ENCODE data around the gene AKR1B15.
"Not testable (repeated sequence)": the region's sequence is repeated elsewhere in the genome, so short reads cannot be mapped to it uniquely, and the experiment has no call there.

The AKR1B15 gene

DNA sequence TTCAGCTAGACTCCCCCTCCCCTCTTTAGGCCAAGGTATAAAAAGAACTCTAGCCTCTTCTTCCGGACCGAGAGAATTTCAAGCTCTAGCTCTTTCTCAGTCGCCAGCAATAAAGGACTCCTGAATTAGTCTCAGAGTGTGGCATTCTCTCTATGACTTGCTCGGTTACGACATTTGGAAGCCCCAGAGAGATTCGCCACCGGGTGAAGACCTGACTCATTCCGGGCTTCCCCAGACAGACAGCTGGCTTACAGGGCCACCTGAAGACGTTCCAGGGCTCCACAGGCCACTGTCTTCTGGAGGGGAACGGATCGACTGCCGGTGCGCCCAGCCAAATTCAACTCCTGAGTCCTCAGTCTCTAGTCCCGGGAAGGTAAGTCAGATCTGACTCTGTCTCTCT, at the start of gene AKR1B15:
Gene AKR1B15, plus strand, starts transcription at position 234 of the 400 bp plus-strand sequence. CDS start 15,510 bp downstream, outside the sequence.
- DNase-seq: no peak

DNA sequence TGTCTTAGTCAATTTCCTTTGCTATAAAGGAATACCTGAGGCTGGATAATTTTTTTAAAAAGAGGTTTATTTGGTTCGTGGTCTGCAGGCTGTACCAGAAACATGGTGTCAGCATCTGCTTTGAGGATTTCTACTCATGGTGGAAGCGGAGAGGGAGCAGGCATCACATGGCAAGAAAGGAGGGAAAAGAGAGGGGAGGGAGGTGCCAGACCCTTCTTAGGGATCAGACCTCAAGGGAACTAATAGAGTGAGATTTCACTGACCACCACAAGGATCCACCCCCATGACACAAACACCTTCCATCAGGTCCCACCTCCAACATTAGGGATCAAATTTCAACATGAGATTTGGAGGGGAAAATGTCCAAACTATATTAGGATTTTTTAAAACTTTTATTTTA, 48.5 kb upstream of the AKR1B15 start:
- no peak for DNase-seq

DNA sequence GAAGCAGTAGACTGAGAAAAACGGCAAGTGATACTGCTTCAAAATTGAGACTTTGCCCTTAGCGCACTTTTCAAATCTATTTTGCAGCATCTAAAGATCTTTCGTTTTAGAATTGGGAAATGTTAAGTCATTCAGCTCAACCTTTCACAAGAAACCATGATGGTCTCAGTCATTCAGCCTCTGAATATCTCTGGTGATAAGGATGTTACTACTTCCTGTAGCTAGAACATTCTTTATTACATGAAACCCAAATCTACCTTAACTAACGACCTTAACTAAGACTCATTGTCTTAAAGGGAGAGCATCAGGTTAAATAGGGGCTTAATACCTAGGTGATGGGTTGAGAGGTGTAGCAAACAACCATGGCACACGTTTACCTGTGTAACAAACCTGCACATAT, 47.9 kb upstream of the AKR1B15 start:
- DNase-seq: no peak

DNA sequence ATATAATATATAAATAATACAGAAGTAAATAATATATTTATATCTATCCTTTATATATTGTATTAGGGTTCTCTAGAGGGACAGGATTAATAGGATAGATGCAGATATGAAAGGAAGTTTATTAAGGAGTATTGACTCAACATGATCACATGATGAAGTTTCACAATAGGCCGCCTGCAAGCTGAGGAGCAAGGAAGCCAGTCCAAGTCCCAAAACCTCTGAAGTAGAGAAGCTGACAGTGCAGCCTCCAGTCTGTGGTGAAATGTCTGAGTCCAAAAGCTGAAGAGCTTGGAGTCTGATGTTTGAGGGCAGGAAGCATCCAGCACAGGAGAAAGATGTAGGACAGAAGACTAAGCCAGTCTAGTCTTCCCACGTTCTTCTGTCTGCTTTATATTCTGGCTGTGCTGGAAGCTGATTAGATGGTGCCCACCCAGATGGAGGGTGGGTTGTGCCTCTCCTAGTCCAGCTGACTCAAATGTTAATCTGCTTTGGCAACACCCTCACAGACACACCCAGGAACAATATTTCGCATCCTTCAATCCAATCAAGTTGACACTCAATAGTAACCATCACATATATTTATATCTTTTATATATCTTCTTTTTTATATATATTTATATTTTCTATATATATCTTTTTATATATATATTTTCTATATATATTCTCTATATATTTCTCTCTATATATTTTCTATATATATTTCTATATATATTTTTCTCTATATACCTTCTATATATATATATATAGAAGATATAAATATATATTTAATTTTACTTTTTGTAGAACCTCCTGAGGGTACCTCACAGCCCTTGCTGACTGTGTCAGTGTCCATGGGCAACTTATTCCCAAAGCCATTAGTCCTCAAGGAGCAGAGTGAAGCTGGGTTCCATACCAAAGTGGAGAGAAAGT, 46.2 kb upstream of the AKR1B15 start:
- no peak for DNase-seq

DNA sequence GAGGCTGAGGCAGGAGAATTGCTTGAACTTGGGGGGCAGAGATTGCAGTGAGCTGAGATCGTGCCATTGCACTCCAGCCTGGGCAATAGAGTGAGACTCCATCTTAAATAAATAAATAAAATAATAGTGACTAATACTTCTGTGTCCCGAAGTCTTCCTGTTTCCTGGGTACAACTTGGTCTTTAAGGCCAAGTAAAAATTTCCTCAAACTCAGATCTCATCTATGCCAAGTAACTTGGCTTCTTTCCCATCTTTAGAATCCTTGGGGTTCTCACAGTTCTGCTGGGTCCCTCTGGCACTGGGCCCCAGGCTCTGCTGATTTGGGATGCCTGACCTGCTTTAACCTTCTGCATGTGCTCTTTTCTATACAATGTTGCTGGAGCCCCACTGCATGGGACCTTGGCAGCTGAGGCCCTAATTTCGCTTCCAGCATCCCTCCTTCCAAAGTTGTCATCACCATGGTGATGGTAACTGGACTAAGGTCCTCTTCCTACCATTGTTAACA, 44.2 kb upstream of the AKR1B15 start:
- no peak for DNase-seq

DNA sequence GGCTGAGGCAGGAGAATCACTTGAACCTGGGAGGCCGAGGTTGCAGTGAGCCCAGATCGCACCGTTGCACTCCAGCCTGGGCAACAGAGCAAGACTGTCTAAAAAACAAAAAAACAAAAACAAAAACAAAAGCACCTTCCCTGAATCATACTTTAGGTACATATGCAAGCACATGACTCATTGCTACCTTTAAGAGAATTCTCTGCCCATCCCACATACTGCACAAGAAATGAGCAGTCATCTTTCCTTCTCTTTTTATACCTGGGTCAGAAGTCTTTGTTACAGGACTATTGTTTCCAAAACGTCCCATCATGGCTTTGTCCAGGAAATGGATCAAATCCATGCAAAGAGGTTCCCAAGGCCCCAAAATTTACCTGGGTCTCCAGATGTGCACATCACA, 43.1 kb upstream of the AKR1B15 start:
- no peak for DNase-seq

DNA sequence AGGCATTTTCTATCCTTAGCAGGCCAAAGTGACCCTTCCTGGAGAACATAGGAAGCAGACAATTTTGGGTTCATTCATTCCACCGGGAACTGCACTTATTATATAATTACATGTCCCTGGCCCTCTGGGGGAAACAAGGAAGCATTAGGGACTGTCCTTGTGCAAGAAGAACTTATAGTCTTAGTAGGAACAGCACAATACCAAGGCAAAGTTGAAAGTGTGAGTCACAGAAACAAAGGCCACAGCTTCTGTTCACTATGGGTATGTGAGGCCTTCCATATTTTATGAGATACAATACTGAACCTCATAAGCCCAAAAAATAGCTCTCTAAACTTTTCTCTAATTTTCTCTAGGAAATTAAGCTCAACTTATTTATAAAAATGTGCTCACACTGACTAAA, 39.9 kb upstream of the AKR1B15 start:
- DNase-seq: no peak

DNA sequence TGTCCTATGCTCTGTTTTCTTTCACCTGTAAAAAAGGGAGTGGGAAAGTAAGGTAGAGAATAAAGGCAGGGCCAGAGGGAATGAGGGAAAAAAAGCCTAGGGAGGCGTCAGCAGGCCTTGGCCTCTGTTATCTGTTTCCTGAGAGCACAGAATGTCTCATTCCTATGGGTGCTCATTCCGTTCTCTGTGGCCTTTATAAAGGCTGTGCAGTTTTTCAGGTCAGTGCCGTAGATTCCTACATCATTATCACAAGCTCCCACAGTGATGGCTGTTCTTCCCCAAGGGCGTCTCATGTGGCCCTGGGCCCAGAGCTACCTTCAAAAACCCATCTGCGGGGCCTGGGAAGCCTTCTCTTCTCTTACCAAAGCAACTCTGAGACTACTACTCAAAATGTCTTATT, 38.3 kb upstream of the AKR1B15 start:
- DNase-seq: no peak

DNA sequence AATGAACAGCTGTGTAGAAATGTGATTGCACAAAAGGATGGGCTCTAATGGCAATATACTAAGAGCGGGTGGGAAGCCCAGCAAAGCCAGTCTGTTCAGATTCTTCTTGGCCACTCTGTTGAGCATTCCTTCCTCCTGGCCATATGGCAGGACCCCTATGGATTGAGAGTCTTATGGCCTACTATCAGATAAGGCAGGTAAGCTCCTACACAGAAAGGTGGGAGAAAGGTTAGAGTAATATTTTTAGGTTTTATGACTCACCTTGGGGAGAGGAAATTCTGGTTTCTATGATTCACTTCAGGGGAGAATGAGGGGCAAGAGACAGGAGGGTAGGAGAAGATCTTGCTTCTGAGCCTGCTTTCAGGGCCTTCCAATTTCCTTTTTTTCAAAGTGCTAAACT, 36.6 kb upstream of the AKR1B15 start:
- no peak for DNase-seq

DNA sequence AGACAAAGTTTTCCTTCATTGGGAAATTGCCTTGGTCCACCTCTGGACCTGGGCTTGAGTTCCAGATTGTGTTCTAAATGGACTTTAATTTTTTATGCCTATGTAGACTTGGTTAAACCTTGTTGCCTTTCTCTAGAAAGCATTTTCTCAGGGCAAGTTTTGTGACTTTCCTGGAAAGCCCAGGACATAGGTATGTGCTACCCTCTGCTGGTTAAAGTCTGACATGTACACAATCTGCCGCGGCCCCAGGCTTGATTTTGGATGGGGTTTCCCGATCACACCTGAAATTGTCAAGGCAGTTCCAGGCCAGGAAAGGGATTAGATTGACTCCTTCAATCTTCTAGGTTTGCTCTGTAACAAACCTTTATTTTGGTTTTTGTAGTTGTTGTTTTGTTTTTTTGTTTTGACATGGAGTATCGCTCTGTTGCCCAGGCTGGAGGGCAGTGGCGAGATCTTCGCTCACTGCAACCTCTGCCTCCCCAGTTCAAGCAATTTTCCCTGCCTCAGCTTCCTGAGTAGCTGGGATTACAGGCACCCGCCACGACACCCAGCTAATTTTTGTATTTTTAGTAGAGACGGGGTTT, 35.6 kb upstream of the AKR1B15 start:
- DNase-seq: peak; percentile 19

DNA sequence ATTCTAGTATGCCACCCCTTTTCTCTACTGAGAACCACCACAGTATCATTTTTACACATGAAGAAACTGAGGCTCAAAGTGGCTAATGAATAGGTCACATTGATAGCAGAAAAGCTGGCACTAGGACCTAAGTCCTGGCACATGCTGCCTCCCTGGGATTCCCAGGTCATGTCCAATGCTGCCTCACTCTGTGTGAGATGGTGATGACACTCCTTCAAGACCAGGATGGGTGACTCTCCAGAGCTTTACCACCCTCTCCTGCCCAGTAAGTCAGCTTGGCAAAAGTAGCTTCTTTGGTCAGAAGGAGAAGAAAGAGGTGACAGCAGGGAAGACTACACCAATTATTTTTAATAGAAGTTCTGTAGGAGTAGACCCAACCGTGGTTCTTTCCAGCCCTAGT, 34.8 kb upstream of the AKR1B15 start:
- DNase-seq: no peak

DNA sequence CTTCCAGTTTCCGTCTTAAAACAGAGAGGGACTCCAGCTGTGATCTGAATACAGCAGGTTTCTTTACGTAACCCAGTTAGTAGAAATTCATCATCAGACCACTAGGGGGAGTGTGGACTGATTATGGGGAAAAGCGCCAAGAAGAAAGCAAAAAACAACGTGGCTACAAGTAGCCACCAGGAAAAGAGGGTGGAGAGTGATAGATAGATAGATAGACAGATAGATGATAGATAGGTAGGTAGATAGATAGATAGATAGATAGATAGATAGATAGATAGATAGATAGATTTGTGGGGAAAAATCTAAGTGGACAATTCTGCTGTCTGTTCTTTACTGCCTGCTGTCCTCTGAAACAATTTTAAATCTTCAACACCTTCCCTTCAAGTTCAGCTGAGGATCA, 34.2 kb upstream of the AKR1B15 start:
- peak; percentile 71 for DNase-seq

DNA sequence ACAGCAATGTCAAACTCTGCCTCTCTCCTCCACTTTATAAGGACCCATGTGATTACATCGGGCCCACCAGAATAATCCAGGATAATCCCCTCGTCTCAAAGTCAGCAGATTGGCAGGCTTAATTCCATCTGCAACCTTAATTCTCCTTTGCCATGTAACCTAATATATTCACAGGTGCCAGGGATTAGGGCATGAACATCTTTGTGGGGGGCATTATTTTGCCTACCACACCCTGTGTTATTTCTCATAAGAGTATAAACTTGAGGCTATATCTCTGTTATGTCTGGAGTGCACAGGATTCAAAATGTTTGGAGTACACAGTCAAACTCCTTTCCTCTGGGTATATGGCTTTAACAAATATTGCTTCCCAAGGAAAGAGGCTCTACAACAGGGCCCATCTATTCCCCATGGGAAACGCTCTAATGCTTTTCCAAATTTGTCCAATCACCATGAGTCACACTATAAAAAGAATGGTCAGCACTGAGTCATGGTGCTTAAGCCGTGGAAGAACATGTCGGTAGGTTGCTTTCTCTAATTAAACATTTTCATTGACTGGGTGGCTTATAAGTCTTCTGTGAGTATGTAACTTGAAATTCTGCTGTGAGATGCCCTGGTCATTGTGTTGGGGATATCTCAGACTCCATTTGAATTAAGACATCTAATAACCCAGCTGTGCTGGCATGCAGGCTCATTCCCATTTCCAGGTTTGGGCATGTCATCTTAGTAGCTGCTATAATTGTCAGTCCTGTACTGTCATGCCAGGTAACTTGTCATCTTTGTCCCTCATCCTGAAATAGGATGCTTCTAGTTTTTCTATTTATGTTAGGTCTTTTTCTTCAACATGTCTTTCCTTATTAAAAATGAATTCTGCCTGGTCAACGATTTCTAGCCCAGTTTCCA, 33.1 kb upstream of the AKR1B15 start:
- DNase-seq: no peak

DNA sequence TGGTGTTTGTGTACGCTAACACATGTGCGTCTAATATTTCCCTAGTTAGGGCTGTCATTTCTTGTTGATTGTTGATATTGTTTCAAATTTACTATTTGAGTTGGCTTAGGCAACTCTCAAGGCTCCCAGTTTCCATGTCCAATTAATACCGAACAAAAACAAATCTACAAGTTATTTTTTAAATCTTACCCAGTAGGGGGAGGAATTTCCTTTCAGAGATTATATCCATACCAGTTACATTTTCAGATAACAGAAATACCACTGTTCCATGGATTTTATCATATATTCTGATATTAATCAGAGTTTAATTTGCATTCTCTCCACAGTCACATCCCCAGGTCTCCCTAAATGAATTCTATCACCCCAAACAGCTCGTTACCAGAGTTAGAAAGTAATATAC, 28.8 kb upstream of the AKR1B15 start:
- no peak for DNase-seq

DNA sequence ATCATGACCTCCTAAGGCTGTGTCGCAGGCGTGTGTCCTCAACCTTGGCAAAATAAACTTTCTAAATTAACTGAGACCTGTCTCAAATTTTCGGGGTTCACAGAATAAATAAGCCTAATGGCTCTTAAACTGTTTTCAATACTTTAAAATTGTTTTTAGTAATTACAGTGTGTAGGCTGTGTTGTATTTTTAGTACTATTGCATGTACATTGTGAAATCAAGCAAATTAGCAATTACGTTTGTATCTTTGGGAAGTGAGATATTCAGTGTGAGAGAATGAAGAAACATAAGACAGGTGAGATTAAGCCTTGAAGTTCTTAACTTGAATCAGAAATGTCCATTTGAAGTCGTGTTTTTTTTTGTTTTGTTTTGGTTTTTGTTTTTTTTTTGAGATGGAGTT, 26.3 kb upstream of the AKR1B15 start:
- DNase-seq: no peak

DNA sequence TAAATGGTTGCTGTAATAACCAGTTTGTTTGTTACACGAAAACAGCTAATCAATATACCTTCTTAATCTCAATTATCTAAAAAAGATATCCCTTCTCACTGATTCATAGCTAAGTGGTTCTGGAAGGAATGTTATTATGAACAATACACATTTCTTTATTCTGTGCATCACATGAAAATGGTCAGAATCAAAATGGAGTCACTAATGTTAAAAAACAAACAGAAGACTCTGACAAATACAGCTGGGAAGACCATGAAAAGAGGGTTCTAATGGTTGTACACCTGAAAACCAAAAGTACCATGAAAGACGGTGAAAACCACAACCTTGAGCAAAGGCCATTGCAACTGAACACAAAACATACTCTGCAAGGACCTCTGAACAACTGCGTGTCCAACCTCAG, 23.5 kb upstream of the AKR1B15 start:
- not testable (repeated sequence) for DNase-seq

DNA sequence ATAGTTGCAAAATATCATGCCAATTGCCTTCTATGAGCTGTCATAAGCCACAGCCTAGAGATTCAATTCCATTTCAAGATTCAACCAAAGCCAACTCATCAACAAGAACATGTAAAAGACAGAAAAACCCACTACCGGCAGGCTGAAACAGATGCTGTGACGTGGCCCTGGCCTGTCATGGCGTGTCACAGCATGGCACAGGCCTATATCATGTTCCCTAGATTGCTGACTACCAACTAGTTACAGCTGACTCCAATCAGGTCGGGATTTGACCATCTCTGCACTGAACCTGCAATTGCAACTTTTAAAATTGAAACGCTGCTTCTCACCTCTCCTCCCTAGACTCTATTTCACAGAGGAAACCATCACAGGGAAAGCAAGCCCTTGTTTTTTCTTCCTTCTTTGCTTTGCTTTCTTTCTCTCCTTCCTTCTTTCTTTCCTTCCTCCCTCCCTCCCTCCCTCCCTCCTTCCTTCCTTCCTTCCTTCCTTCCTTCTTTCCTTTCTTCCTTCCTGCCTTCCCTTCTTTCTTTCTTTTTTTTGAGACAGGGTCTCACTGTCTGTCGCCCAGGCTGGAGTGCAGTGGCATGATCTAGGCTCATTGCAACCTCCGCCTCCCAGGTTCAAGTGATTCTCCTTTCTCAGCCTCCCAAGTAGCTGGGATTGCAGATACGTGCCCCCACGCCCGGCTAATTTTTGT, 22.2 kb upstream of the AKR1B15 start:
- DNase-seq: not testable (repeated sequence)

DNA sequence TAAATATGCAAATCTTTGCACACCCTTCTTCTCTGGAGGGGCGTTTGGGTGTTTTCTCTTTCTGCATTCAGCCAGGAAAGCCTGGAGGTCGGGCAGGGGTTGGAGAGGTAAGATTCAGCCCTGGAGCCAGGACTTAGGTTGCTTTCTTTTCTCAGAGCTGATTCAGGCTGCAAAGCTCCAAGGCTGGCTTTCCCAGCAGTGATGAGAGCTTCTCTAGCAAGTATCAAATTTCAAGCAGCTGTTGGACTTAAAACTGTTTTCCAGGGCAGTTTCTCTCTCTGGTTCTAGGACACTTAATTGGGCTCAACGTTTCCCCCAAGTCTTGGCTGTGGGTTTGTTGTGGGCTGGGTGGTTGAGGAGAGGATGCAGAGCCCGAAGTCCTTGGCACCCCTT, 20.9 kb upstream of the AKR1B15 start:
- DNase-seq: no peak

DNA sequence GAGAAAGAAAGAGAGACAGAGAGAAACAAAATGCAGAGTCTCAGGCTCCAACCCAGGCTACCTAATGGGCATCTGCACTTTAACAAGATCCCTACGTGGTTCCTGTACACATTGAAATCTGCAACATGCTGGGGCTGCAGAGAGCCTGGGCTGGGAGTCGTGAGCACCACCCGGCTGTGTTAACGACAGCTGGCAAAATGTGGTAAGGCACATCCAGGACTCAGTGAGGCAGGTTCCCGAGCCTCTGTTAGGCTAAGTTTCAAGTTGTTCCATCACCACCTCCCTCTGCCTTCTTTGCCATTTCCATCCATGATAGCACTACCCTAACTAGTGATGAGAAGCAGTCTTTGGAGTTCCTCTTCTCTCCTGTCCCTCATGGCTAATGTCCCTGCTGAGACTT, 20.2 kb upstream of the AKR1B15 start:
- no peak for DNase-seq

DNA sequence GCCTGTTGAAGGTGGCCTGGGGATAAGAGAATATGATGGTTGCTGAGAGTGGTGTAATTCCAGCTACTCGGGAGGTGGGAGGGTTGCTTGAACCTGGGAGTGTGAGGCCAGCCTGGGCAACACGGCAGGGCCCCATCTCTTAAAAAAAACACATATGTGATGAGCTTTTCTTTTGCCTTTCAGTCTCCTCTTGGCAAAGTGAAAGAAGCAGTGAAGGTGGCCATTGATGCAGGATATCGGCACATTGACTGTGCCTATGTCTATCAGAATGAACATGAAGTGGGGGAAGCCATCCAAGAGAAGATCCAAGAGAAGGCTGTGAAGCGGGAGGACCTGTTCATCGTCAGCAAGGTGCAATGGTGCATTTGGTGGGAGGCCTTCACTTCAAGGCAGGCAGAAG, 18.4 kb upstream of the AKR1B15 start:
- no peak for DNase-seq

DNA sequence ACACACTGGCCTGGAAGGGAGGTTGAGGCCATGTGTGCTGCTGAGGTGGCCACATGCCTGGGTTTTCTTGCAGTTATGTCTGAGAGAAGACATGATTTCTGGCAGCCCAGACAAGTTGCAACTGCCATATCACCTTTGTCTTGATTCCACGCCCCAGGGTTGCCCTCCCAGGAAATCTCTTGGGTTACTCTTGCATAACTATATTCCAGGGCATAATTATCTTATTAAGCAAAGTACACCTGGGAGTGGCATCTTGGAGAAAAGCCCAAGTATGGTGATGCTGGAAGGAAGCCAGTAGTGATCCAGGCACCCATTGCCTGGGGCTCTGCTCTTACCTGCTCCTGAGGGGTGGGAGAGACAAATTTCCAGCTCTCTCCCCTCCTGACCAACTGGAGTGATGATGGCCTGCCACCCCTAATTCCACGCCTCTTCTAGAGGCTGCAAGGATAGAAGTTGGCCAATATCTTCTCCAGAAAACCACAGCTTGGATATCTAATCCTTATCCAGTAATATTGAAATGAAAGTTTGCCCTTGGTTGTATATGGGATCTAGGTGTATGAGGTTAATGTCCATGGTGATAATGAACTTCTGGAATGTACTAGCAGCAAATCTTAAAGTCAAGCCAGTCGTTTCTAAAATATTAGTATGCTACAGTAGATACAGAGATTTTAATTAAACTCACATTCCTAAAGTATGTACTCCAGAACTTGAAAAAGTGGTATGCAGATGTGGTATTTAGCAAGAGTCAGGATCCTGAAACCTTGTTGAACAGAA, 16.5 kb upstream of the AKR1B15 start:
- DNase-seq: no peak

DNA sequence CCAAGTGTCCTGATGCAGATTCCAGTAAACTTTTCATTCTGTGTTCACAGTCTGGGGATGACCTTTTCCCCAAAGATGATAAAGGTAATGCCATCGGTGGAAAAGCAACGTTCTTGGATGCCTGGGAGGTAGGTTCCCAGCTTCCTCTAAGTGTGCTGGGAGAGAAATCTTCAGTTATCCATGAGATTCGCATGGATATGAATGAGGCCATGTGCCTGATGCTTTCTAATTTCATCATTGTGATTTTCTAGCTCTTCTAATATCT, 16.0 kb upstream of the AKR1B15 start:
- DNase-seq: no peak
